Measurements from ENCODE around the gene FGFBP1.

Gene FGFBP1

GRCh38 chr4:15938640-15939039, at the start of gene FGFBP1:
TSS of gene FGFBP1 (minus strand) at chr4:15938740. CDS start at chr4:15936632, 2,108 bp downstream.
- no peak for DNase-seq

- no peak for DNase-seq
Measured at GRCh38 chr4:15988222-15988621, 49.7 kb upstream of the FGFBP1 start.

- no peak for DNase-seq
Measured at GRCh38 chr4:15986907-15987306, 48.4 kb upstream of the FGFBP1 start.

GRCh38 chr4:15983610-15984009, 45.1 kb upstream of the FGFBP1 start:
- DNase-seq, result no peak

- no peak for DNase-seq
Measured at GRCh38 chr4:15982842-15983524, 44.4 kb upstream of the FGFBP1 start.

GRCh38 chr4:15976456-15977447, 38.2 kb upstream of the FGFBP1 start:
- DNase-seq, result no peak

GRCh38 chr4:15971068-15971801, 32.7 kb upstream of the FGFBP1 start:
- no peak for DNase-seq

- no peak for DNase-seq
Measured at GRCh38 chr4:15968551-15969300, 30.2 kb upstream of the FGFBP1 start.

GRCh38 chr4:15965325-15965724, 26.8 kb upstream of the FGFBP1 start:
- no peak for DNase-seq

GRCh38 chr4:15964159-15964558, 25.6 kb upstream of the FGFBP1 start:
- DNase-seq, result no peak

- peak; percentile 68 to 80 for DNase-seq
Measured at GRCh38 chr4:15963576-15963975, 25.0 kb upstream of the FGFBP1 start.

- DNase-seq, result peak; percentile 79 to 81
Measured at GRCh38 chr4:15963001-15963451, 24.5 kb upstream of the FGFBP1 start, which contains the start of gene FGFBP2. TSS of gene FGFBP2 (minus strand) at chr4:15963175. CDS start at chr4:15963129, 46 bp downstream.

- peak in 1 of 2 experiments; percentile 30 for DNase-seq
Measured at GRCh38 chr4:15961781-15962510, 23.4 kb upstream of the FGFBP1 start.

GRCh38 chr4:15958562-15958961, 20.0 kb upstream of the FGFBP1 start:
- peak; percentile 32 to 49 for DNase-seq

- peak; percentile 90 to 93 for DNase-seq
Measured at GRCh38 chr4:15956179-15956850, 17.8 kb upstream of the FGFBP1 start.

GRCh38 chr4:15955670-15956069, 17.1 kb upstream of the FGFBP1 start:
- peak in 1 of 2 experiments; percentile 20 for DNase-seq

GRCh38 chr4:15953625-15954024, 15.1 kb upstream of the FGFBP1 start:
- no peak for DNase-seq

- DNase-seq, result no peak
Measured at GRCh38 chr4:15951781-15952180, 13.2 kb upstream of the FGFBP1 start.

GRCh38 chr4:15948826-15949225, 10.3 kb upstream of the FGFBP1 start:
- DNase-seq, result no peak

GRCh38 chr4:15947684-15948083, 9.1 kb upstream of the FGFBP1 start:
- no peak for DNase-seq

- DNase-seq, result no peak
Measured at GRCh38 chr4:15945516-15945915, 7.0 kb upstream of the FGFBP1 start.
